Ovary (tissue), 9 donors: ENCODE results near the gene CDKAL1. TPM values are rescaled to one million over a fixed set of nuclear protein-coding genes. Genes with fewer than 3 reads are reported as not detected.

ENCODE experiments used
- DNase-seq, 5 donors: peaks; one replicate each; pipeline ENCODE4 v3.0.0-alpha.2; 2019 to 2020
- H3K27ac ChIP-seq, 2 donors: fragments of 200-600 bp; one replicate each; pipeline versions ENCODE4 v1.5.1 to v1.8.0; 2019 to 2022
- H3K27me3 ChIP-seq: fragments of 200-600 bp; one replicate; pipeline ENCODE4 v1.8.0; 2022
- H3K36me3 ChIP-seq: fragments of 200-600 bp; sonication (generic); one replicate; pipeline ENCODE4 v1.5.1; 2019
- H3K4me1 ChIP-seq: one replicate; pipeline ENCODE4 v1.8.1; 2013; ENCODE audit warnings: mild to moderate bottlenecking, moderate library complexity; ENCODE audit not compliant: insufficient read depth
- H3K4me3 ChIP-seq: fragments of 200-600 bp; sonication (generic); one replicate; pipeline ENCODE4 v1.5.1; 2017
- H3K9me3 ChIP-seq, 2 donors: fragments of 200-600 bp in 1 of 2; sonication (generic) in 1 of 2; one replicate each; pipeline versions ENCODE4 v1.5.1 to v1.8.1; 2013 to 2019; ENCODE audit warnings: mild to moderate bottlenecking in 1 of 2, moderate library complexity in 1 of 2
- EP300 ChIP-seq: sonication (generic); formaldehyde crosslinking; IDR thresholded peaks from one replicate; pipeline ENCODE4 v1.6.1; 2017; ENCODE audit warnings: antibody characterized with exemption
- POLR2A ChIP-seq: fragments of 450-650 bp; IDR thresholded peaks from one replicate; pipeline ENCODE4 v1.6.1; 2017; ENCODE audit warnings: antibody characterized with exemption, mild to moderate bottlenecking, moderate library complexity
- WGBS, 3 donors: extraction: QIAGEN DNeasy Blood & Tissue Kit in 1 of 3; methylation state at CpG; one replicate each; pipeline versions ENCODE4 v1.1.5 to v1.1.7; 2013 to 2017; 5-methylcytosine and 5-hydroxymethylcytosine counted together
- intact Hi-C, 4 donors: fragments of 100-400 bp; cut with DNase I; formaldehyde crosslinking; loops; one replicate each; pipeline versions ENCODE4 v1.11.0 to v1.15.1; 2022 to 2023
- polyA plus RNA-seq, 2 donors: library from polyadenylated mRNA; stranded (reverse); fragments of 200-250 nt in 1 of 2; fragments of 350-450 nt in 1 of 2; fragmentation: Illumina TruSeq in 1 of 2; extraction: RNeasy Lipid Tissue Mini Kit (QIAGEN cat#74804) in 1 of 2; gene quantifications; one replicate each; pipeline ENCODE4 v1.2.3, GENCODE V29; 2013 to 2014
- total RNA-seq, 7 donors: library from RNA; depleted of rRNA in 2 of 7; stranded (reverse); fragments of >200 nt in 2 of 7; fragmentation: NEBNext Ultra II Directional in 3 of 7; extraction: Animal tissue kit (Norgen Biotek cat#: 25700) in 3 of 7; gene quantifications; one replicate each; pipeline versions ENCODE4 v1.1.0 to v1.2.4, GENCODE V29; 2016 to 2023
- TF ChIP-seq, protein P1 (sequence below), 3 donors: fragments of 450-650 bp in 2 of 3; fragments of 200-600 bp in 1 of 3; IDR thresholded peaks; one replicate each; pipeline versions ENCODE4 v1.5.1 to v1.8.0; 2016 to 2022; ENCODE audit warnings: antibody characterized with exemption in 3 of 3, mild to moderate bottlenecking in 1 of 3
- donor health status: DM: no; HTN: no; CAD: no; lungs with moderate emphysema.
- donor health status: DM: no; HTN: no; CAD: no.
- donor health status: Bipolar disorder and iron deficiency.
- donor health status: DM: yes; HTN: yes; CAD: no.
- donor health status: DM: no; HTN: no; CAD: no.
- donor health status: DM: yes; HTN: yes; CAD: no.

Gene CDKAL1
- total and polyA plus RNA-seq, 9 donors, result 6.8 to 21.3 (median 18.9) TPM

DNA sequence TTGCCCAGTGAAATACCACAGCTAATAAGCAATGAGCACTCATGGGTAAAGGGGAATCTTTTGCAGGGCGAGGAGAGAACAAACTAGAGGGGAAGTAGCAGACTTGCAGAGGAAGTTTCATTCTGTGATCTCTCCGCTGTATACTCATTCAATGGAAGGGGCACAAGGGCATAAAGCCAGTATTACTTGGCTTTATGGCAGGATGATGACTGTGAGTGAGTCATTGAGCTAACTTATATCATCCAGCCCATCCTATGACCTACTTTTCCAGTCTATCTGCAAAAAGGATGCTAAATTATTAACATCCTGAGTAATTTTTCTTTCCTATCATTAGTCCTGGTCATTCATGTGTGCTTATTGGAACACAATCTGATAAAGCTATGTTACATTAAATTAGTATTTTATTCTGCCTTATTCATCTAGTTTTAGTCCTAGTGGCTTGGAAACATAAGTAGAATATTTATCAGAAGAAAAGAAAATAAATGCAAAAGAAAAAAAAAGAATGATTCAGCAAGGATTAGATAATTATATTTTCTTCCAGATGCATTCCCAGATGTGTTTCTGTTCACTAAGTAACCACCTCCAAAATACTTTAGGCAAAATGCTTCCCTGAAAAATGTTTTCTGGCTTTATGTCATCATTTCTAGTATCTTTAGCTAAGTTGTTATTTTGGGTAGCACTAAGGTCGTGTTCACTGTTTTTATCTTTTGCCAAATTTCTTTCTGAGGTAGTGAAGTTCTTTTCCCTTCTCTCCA lies 471.7 kb downstream of the CDKAL1 start:
- TF ChIP-seq POLR2A (no peak), EP300 (no peak)
- TF ChIP-seq, protein P1, sequence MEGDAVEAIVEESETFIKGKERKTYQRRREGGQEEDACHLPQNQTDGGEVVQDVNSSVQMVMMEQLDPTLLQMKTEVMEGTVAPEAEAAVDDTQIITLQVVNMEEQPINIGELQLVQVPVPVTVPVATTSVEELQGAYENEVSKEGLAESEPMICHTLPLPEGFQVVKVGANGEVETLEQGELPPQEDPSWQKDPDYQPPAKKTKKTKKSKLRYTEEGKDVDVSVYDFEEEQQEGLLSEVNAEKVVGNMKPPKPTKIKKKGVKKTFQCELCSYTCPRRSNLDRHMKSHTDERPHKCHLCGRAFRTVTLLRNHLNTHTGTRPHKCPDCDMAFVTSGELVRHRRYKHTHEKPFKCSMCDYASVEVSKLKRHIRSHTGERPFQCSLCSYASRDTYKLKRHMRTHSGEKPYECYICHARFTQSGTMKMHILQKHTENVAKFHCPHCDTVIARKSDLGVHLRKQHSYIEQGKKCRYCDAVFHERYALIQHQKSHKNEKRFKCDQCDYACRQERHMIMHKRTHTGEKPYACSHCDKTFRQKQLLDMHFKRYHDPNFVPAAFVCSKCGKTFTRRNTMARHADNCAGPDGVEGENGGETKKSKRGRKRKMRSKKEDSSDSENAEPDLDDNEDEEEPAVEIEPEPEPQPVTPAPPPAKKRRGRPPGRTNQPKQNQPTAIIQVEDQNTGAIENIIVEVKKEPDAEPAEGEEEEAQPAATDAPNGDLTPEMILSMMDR (IDR thresholded peaks at IDR 0.05), result no peak
- Histone ChIP-seq H3K4me1 (no peaks in the 10 kb centered on the region), H3K4me3 (no peak overlapping the region), H3K9me3 (no peaks in the 10 kb centered on the region), H3K36me3 (no peaks in the 10 kb centered on the region), H3K27ac (no peak overlapping the region), H3K27me3 (no peaks in the 10 kb centered on the region)
- no peak for DNase-seq
- intact Hi-C loops, result no loop called here
- WGBS, 3 donors, result 53 to 66% (median 64%) methylated on average over 3 of the region's 3 CpGs

DNA sequence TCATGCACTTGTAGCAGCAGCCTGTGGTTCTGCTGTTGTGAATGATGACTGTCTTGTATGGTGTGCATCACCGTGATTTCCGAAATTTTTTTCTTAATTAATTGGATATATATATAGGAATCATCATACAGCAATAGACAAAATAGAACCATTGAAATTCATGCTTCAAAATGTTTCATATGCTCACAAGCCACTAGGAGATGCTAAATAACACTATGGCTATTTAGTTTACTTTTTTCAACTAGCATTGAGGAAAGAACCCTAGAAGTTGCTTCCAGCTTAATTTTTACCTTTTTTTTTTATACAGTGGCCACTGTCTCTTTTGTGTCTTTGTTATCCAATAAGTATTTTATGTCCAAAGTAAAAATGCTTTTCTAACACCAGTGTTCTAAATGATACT lies 485.4 kb downstream of the CDKAL1 start:
- intact Hi-C loops, result no loop called here
- H3K4me3 ChIP-seq, result no peak overlapping the region
- 83 to 89% (median 87%) methylated on average over 2 of the region's 2 CpGs for WGBS, 3 donors

DNA sequence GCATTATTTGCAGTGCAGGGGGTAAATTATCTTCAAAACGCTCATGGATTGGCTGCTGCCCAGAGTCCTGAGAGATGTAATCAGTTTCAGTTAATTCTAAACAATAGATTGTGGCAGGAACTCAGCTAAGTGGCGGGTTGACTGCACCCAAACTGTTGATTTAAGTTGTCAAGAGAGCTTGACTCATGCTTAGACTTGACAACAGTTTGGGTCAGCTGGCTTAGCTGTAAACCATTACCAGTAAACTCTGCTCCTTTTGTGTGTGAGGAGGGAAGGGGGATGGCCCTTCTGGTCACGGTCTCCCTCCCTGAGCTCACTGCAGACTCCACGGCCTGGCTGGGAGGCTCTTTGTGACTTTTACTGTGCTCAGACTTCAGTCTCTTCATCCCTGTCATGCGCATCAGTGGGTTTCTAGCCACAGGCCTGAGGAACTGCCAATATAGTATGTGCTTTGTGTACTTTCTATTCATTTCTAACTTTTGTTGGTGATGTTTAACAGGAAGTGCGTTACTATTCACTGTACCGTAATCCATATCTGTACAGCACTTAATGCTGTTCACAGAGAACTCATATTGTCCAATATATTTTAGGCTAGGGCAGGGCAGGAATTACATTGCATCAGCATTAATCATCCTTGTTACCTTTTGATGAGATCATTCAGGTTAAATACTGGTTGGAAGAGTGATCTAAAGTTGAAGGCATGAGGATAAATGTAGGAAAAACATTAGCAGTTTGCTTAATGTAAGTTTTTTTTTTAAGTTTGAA lies 488.3 kb downstream of the CDKAL1 start:
- 92 to 94% (median 93%) methylated on average over 7 of the region's 7 CpGs for WGBS, 3 donors
- intact Hi-C loops, result no loop called here
- TF ChIP-seq, protein P1 (IDR thresholded peaks at IDR 0.05), result no peak
- TF ChIP-seq POLR2A, result no peak
- no peak for TF ChIP-seq EP300

More for the DNA sequence above, 485.4 kb downstream of the CDKAL1 start:
- no peak for DNase-seq
- Histone ChIP-seq H3K4me1 (peaks cover 2% of the 10 kb centered on the region), H3K27ac (no peak overlapping the region), H3K36me3 (no peaks in the 10 kb centered on the region), H3K9me3 (no peaks in the 10 kb centered on the region), H3K27me3 (no peaks in the 10 kb centered on the region)
- TF ChIP-seq, protein P1 (IDR thresholded peaks at IDR 0.05), result no peak
- TF ChIP-seq EP300, result no peak

DNA sequence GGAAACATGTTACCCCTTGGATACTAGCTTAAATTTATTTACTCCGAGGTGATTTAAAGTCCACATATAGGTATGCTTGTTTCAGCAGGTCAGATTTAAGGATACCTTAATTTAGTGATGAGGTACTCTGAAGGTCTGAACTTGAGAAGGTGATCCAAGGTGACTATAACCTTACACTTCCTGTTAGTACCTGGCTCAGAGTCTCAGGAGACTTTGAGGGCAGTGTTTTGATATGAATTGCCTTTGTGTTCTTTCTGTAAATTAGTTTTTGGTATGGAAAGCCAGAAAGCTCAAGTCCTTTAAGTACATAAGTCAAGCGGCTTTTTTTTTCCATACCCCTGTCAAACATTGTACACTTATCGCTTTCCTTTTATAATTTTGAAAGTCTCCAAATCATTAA lies 489.0 kb downstream of the CDKAL1 start:
- Histone ChIP-seq H3K27ac (no peak overlapping the region), H3K9me3 (no peaks in the 10 kb centered on the region), H3K4me3 (no peak overlapping the region), H3K27me3 (no peaks in the 10 kb centered on the region), H3K4me1 (peaks cover 9% of the 10 kb centered on the region), H3K36me3 (no peaks in the 10 kb centered on the region)
- intact Hi-C loops, result no loop called here
- TF ChIP-seq POLR2A (no peak), EP300 (no peak)
- TF ChIP-seq, protein P1 (IDR thresholded peaks at IDR 0.05), result no peak
- no peak for DNase-seq
- 98 to 99% (median 99%) methylated on average over 3 of the region's 3 CpGs for WGBS, 3 donors

More for the DNA sequence above, 488.3 kb downstream of the CDKAL1 start:
- Histone ChIP-seq H3K4me1 (peaks cover 6% of the 10 kb centered on the region), H3K9me3 (no peaks in the 10 kb centered on the region), H3K36me3 (no peaks in the 10 kb centered on the region), H3K27me3 (no peaks in the 10 kb centered on the region), H3K4me3 (no peak overlapping the region), H3K27ac (no peak overlapping the region)
- DNase-seq, result no peak
